ENCODE data around the gene DPP9. TPM values are rescaled to one million over a fixed set of nuclear protein-coding genes. Genes with fewer than 3 reads are reported as not detected.

Gene DPP9
- total and polyA plus RNA-seq, 2 donors (not counting 1 experiment from before 2014, with no cell fraction given) = 3.6 to 27.1 TPM

DNA sequence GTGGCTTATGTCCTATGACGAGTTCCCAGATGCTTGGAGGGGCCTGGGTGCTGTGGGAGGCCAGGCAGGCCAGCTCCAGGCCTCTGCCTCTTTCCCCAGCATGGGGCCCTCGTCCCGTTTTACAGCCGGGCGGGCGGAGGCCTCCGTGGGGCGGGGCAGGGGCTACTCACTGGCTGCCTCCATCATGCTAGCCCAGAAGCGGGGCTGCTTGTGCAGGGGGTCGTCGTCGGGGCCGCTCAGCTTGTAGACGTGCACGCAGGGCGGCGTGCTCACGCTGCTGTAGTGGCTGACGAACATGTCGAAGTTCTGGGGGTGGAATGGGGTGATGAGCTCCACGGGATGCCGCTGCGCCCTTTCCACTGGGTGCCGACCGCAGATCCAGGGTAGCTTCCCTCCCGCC, 35.1 kb downstream of the DPP9 start:
- H3K9me3 ChIP-seq (ENCODE audit: control insufficient read depth, insufficient read depth, low read depth, low read length) = no peaks in the 10 kb centered on the region
- H3K27ac ChIP-seq (ENCODE audit: insufficient read depth, low read length) = no peak overlapping the region
- TF ChIP-seq EZH2 (IDR thresholded peaks at IDR 0.05; ENCODE audit: low read length, missing control alignments) (no peak), CTCF (conservative IDR thresholded peaks at IDR 0.05 in 1 of 2, IDR thresholded peaks at IDR 0.05 in 1 of 2; ENCODE audit: low read depth in 1 of 2, low read length in 2 of 2) (no peak)
- no peaks in the 10 kb centered on the region for H3K4me1 ChIP-seq (ENCODE audit: control insufficient read depth, extremely low read depth, insufficient read depth, low read length)
- H3K4me2 ChIP-seq (ENCODE audit: extremely low read depth, insufficient read depth, low read length) = no peak overlapping the region
- no peaks in the 10 kb centered on the region for H4K20me1 ChIP-seq (ENCODE audit: control insufficient read depth, extremely low read depth, insufficient read depth, low read length)
- H3K79me2 ChIP-seq (ENCODE audit: control insufficient read depth, insufficient read depth, low read length) = no peaks in the 10 kb centered on the region
- H3K9ac ChIP-seq (ENCODE audit: insufficient read depth, low read length) = no peak overlapping the region
- H3K4me3 ChIP-seq (replicated peaks in 1 of 4; ENCODE audit: control extremely low read depth in 1 of 4, insufficient read depth in 1 of 4, low read depth in 3 of 4, low read length in 4 of 4) = no peak overlapping the region
- no peaks in the 10 kb centered on the region for H3K27me3 ChIP-seq (ENCODE audit: control insufficient read depth, insufficient read depth, low read length)
- peaks cover 45% of the 10 kb centered on the region for H3K36me3 ChIP-seq (ENCODE audit: control insufficient read depth, insufficient read depth, low read length)
- H2AFZ ChIP-seq (ENCODE audit: low read length) = no peak overlapping the region
- DNase-seq (ENCODE audit: low read depth in 2 of 2) = no peak

DNA sequence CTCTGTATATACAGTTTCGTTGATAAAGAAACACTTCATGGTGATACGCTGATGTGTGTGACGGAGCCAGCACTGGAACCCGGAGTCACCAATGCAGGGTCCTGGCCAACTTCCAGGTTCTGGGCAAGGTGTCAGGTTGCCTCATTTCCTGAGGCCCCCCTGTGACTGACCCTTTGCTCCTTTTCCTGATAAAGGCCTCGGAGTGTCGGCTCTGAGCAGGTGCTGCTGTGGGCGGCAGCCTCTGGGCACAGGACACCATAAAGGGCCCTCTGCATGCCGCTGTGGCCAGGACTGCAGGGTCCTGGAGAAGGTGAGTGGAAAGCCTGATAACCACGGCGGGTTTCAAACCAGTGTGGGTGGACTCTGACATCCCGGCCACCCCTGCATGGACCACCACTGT, 36.2 kb downstream of the DPP9 start:
- H3K4me1 ChIP-seq (ENCODE audit: control insufficient read depth, extremely low read depth, insufficient read depth, low read length) = no peaks in the 10 kb centered on the region
- peaks cover 45% of the 10 kb centered on the region for H3K36me3 ChIP-seq (ENCODE audit: control insufficient read depth, insufficient read depth, low read length)
- no peak overlapping the region for H3K9ac ChIP-seq (ENCODE audit: insufficient read depth, low read length)
- no peaks in the 10 kb centered on the region for H3K9me3 ChIP-seq (ENCODE audit: control insufficient read depth, insufficient read depth, low read depth, low read length)
- no peak for DNase-seq (ENCODE audit: low read depth in 2 of 2)
- TF ChIP-seq EZH2 (IDR thresholded peaks at IDR 0.05; ENCODE audit: low read length, missing control alignments) (no peak), CTCF (conservative IDR thresholded peaks at IDR 0.05 in 1 of 2, IDR thresholded peaks at IDR 0.05 in 1 of 2; ENCODE audit: low read depth in 1 of 2, low read length in 2 of 2) (no peak)
- no peaks in the 10 kb centered on the region for H3K79me2 ChIP-seq (ENCODE audit: control insufficient read depth, insufficient read depth, low read length)
- H3K4me2 ChIP-seq (ENCODE audit: extremely low read depth, insufficient read depth, low read length) = no peak overlapping the region
- no peak overlapping the region for H3K4me3 ChIP-seq (replicated peaks in 1 of 4; ENCODE audit: control extremely low read depth in 1 of 4, insufficient read depth in 1 of 4, low read depth in 3 of 4, low read length in 4 of 4)
- no peaks in the 10 kb centered on the region for H4K20me1 ChIP-seq (ENCODE audit: control insufficient read depth, extremely low read depth, insufficient read depth, low read length)
- H3K27me3 ChIP-seq (ENCODE audit: control insufficient read depth, insufficient read depth, low read length) = no peaks in the 10 kb centered on the region
- H2AFZ ChIP-seq (ENCODE audit: low read length) = no peak overlapping the region
- H3K27ac ChIP-seq (ENCODE audit: insufficient read depth, low read length) = no peak overlapping the region

GRCh38 chr19:4686700-4687099, 36.9 kb downstream of the DPP9 start:
- Histone ChIP-seq H3K9me3 (ENCODE audit: control insufficient read depth, insufficient read depth, low read depth, low read length) (no peaks in the 10 kb centered on the region), H3K27me3 (ENCODE audit: control insufficient read depth, insufficient read depth, low read length) (no peaks in the 10 kb centered on the region), H3K27ac (ENCODE audit: insufficient read depth, low read length) (no peak overlapping the region), H3K9ac (ENCODE audit: insufficient read depth, low read length) (no peak overlapping the region), H3K4me3 (replicated peaks in 1 of 4; ENCODE audit: control extremely low read depth in 1 of 4, insufficient read depth in 1 of 4, low read depth in 3 of 4, low read length in 4 of 4) (no peak overlapping the region), H3K4me1 (ENCODE audit: control insufficient read depth, extremely low read depth, insufficient read depth, low read length) (no peaks in the 10 kb centered on the region), H2AFZ (ENCODE audit: low read length) (no peak overlapping the region), H3K4me2 (ENCODE audit: extremely low read depth, insufficient read depth, low read length) (no peak overlapping the region), H3K36me3 (ENCODE audit: control insufficient read depth, insufficient read depth, low read length) (peaks cover 43% of the 10 kb centered on the region), H4K20me1 (ENCODE audit: control insufficient read depth, extremely low read depth, insufficient read depth, low read length) (no peaks in the 10 kb centered on the region), H3K79me2 (ENCODE audit: control insufficient read depth, insufficient read depth, low read length) (no peaks in the 10 kb centered on the region)
- DNase-seq (ENCODE audit: low read depth in 2 of 2) = no peak
- TF ChIP-seq EZH2 (IDR thresholded peaks at IDR 0.05; ENCODE audit: low read length, missing control alignments) (no peak), CTCF (conservative IDR thresholded peaks at IDR 0.05 in 1 of 2, IDR thresholded peaks at IDR 0.05 in 1 of 2; ENCODE audit: low read depth in 1 of 2, low read length in 2 of 2) (no peak)
